WTC11 (cell line): ENCODE results near the gene CLIC3.

Source experiments
- CREM ChIP-seq: sonication (generic); formaldehyde crosslinking; IDR thresholded peaks from 2 replicates; pipeline ENCODE4 v1.8.1; 2022; ENCODE audit warnings: mild to moderate bottlenecking, missing genetic modification reagents, moderate library complexity
- TF ChIP-seq, protein P1 (sequence below): fragments of 200-600 bp; IDR thresholded peaks from 2 replicates; pipeline ENCODE4 v1.8.0; 2022; ENCODE audit warnings: antibody characterized with exemption
- TF ChIP-seq, protein P2 (sequence below): sonication (generic); formaldehyde crosslinking; IDR thresholded peaks from 2 replicates; pipeline ENCODE4 v1.8.0; 2022; ENCODE audit warnings: mild to moderate bottlenecking, missing genetic modification reagents

DNA sequence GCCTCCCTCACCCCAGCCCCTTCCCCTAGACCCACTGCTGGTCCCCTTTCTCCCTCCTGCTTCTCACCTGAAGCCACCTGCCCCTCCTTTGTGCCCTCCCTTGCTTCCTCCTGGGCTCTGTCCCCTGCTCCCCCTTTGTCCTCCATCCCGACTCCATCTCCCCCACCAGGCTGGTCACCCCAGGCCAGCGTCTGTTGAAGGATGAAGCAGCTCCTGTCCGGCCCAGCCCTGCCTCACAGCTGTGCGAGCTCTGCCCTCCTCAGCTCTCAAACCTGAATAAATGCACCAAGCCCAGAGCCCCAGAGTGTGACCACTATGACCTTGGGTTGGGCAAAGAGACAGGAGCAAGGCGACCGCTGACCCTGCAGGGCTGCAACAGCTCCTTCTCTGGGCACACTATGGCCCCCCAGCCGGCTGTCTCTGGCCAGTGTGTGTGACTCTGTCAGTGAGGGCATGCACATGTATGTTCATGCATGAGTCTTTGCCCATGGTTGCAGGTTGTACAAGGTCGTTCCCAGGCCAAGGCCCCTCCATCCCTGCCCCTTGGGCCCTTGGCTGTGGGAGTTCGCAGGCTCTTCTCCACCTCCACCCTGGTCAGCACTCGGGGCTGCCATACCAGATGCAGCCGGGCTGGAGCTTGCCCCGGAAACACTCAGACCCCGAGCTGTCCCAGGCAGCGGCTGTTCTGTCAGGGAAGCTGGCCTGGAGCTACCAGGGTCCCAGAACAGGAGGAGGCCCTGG is 41.0 kb downstream of the CLIC3 start:
- TF ChIP-seq, protein P1, sequence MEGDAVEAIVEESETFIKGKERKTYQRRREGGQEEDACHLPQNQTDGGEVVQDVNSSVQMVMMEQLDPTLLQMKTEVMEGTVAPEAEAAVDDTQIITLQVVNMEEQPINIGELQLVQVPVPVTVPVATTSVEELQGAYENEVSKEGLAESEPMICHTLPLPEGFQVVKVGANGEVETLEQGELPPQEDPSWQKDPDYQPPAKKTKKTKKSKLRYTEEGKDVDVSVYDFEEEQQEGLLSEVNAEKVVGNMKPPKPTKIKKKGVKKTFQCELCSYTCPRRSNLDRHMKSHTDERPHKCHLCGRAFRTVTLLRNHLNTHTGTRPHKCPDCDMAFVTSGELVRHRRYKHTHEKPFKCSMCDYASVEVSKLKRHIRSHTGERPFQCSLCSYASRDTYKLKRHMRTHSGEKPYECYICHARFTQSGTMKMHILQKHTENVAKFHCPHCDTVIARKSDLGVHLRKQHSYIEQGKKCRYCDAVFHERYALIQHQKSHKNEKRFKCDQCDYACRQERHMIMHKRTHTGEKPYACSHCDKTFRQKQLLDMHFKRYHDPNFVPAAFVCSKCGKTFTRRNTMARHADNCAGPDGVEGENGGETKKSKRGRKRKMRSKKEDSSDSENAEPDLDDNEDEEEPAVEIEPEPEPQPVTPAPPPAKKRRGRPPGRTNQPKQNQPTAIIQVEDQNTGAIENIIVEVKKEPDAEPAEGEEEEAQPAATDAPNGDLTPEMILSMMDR = no peak
- no peak for TF ChIP-seq CREM (CRISPR knock-in tag)
- TF ChIP-seq, protein P2, sequence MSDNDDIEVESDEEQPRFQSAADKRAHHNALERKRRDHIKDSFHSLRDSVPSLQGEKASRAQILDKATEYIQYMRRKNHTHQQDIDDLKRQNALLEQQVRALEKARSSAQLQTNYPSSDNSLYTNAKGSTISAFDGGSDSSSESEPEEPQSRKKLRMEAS (CRISPR knock-in tag) = no peak
